Stimulated activated CD8-positive, alpha-beta memory T cell treated with anti-CD3 and anti-CD28 coated beads, Interleukin-7, amount 100 ng/mL, for 48 hours (primary cell): ENCODE data around the gene CLRN3.

Experiments used
- DNase-seq, 2 donors: peaks; one replicate each; pipeline ENCODE4 v3.0.0-alpha.2; 2020; ENCODE audit warnings: low read depth in 1 of 2; ENCODE audit errors: extremely low read depth in 1 of 2

Gene CLRN3

GRCh38 chr10:127877116-127877515 is 15.6 kb downstream of the CLRN3 start:
- DNase-seq: no peak

- no peak for DNase-seq
Observed at GRCh38 chr10:127875916-127876315, 16.8 kb downstream of the CLRN3 start.

GRCh38 chr10:127875449-127875765 is 17.3 kb downstream of the CLRN3 start:
- DNase-seq: no peak

- DNase-seq: no peak
Observed at GRCh38 chr10:127874671-127875448, 17.9 kb downstream of the CLRN3 start.

- DNase-seq: no peak
Observed at GRCh38 chr10:127873901-127874470, 18.8 kb downstream of the CLRN3 start.

- DNase-seq: no peak
Observed at GRCh38 chr10:127872871-127873600, 19.7 kb downstream of the CLRN3 start.

GRCh38 chr10:127872011-127872761 is 20.6 kb downstream of the CLRN3 start:
- DNase-seq: no peak

- DNase-seq: no peak
Observed at GRCh38 chr10:127871631-127872010, 21.1 kb downstream of the CLRN3 start.

- no peak for DNase-seq
Observed at GRCh38 chr10:127869329-127869728, 23.4 kb downstream of the CLRN3 start.

- DNase-seq: no peak
Observed at GRCh38 chr10:127867805-127868204, 24.9 kb downstream of the CLRN3 start.

- DNase-seq: no peak
Observed at GRCh38 chr10:127866276-127867013, 26.3 kb downstream of the CLRN3 start.

GRCh38 chr10:127863231-127863825 is 29.4 kb downstream of the CLRN3 start:
- DNase-seq: no peak

GRCh38 chr10:127860592-127860991 is 32.1 kb downstream of the CLRN3 start:
- no peak for DNase-seq

GRCh38 chr10:127855976-127856375 is 36.8 kb downstream of the CLRN3 start:
- DNase-seq: no peak

GRCh38 chr10:127855591-127855881 is 37.2 kb downstream of the CLRN3 start:
- DNase-seq: no peak

- no peak for DNase-seq
Observed at GRCh38 chr10:127854769-127855590, 37.8 kb downstream of the CLRN3 start.

GRCh38 chr10:127853868-127854768 is 38.6 kb downstream of the CLRN3 start:
- peak in 1 of 2 donors; percentile 5 for DNase-seq

- DNase-seq: no peak
Observed at GRCh38 chr10:127852456-127852855, 40.3 kb downstream of the CLRN3 start.
